ENCODE data around the gene NAGPA.

NAGPA gene

DNA sequence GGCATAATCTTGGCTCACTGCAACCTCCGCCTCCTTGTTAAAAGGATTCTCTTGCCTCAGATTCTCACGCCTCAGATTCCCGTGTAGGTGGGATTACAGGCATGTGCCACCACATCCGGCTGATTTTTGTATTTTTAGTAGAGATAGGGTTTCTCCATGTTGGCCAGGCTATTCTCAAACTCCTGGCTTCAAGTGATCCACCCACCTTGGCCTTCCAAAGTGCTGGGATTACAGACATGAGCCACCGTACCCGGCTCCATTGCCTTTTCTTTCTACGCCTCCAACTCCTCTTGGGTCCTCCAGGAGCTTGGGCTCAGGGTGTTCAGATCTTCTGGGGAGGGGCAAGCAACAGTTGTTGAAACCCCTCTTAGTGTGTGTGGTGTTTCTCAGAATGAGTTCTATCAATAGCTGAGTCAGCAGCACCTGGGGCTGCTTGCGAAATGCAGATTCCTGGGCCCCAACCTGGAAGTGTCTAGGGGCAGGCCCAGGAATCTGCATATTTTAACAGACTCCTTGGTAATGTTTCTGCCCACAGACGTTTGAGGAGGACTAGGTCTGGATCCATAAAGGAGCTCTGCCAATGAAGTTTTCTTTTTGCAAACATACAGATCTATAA lies 44.2 kb downstream of the NAGPA start:
- no peaks in the 10 kb centered on the region for H3K9me3 ChIP-seq (ENCODE audit: control insufficient read depth, low read length)
- no peaks in the 10 kb centered on the region for H3K36me3 ChIP-seq (ENCODE audit: control insufficient read depth, insufficient read depth, low read length)
- H3K27me3 ChIP-seq (ENCODE audit: control insufficient read depth, insufficient read depth, low read length), result peaks cover 14% of the 10 kb centered on the region
- H3K4me3 ChIP-seq (ENCODE audit: low read length), result no peak overlapping the region
- H3K9ac ChIP-seq (ENCODE audit: low read length), result no peak overlapping the region
- H3K4me1 ChIP-seq (ENCODE audit: control insufficient read depth, insufficient read depth, low read length), result peaks cover 5% of the 10 kb centered on the region

DNA sequence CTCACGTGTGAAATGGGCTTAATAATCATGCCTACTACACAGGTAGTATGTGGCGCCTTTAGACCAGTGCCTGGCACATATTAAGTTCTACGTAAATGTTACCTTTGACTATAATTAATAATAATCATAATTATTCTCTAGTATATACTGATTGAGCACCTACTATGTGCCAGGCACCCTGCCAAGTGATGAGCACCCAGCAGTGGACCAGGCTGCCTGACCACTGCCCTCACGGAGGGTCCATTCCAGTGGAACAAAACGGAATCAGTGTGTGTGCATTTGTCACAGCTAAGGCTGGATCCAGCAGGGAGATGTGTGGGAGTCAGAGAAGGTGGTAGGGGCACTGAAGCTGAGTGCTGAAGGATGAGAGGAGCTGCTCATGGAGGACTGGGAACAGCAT lies 45.1 kb downstream of the NAGPA start:
- peaks cover 14% of the 10 kb centered on the region for H3K27me3 ChIP-seq (ENCODE audit: control insufficient read depth, insufficient read depth, low read length)

DNA sequence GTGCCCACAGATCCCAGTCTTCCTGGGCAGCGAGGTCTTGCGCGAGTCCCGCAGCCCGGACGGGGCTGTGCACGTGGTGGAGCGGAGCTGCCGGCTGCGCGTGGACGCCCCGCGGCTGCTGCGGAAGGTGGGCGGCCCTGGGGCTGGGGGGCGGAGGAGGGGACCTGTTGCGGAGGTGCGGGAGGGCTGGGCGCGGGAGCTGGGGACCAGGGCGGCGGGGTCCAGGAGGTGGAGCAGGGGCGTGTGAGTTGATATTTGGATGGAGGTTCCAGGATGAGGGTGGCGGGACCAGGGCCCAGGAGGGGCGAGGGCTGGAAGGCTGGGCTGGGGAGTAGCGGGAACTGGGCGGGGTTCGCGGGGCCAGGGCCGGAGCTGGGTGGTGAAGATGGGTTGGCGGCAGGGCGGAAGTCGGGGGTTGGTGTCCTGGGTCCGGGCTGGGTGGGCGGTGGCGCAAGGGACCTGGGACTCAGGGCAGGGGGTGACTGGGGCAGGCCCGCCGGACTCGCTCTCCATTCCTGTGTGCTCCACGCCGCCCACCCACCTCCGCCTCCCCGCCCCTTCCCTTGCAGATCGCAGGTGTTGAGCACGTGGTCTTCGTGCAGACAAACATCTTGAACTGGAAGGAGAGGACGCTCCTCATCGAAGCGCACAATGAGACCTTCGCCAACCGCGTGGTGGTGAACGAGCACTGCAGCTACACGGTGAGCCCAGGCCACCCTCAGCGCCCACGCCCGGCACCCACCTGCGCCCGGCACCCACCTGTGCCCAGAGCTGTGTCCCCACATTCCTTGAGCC lies 46.0 kb downstream of the NAGPA start:
- no peak overlapping the region for H3K4me3 ChIP-seq (ENCODE audit: low read length)
- peaks cover 14% of the 10 kb centered on the region for H3K27me3 ChIP-seq (ENCODE audit: control insufficient read depth, insufficient read depth, low read length)
- no peaks in the 10 kb centered on the region for H3K36me3 ChIP-seq (ENCODE audit: control insufficient read depth, insufficient read depth, low read length)

More for the DNA sequence above, 45.1 kb downstream of the NAGPA start:
- Histone ChIP-seq H3K4me3 (ENCODE audit: low read length) (no peak overlapping the region), H3K36me3 (ENCODE audit: control insufficient read depth, insufficient read depth, low read length) (no peaks in the 10 kb centered on the region), H3K9ac (ENCODE audit: low read length) (no peak overlapping the region), H3K4me1 (ENCODE audit: control insufficient read depth, insufficient read depth, low read length) (peaks cover 5% of the 10 kb centered on the region), H3K9me3 (ENCODE audit: control insufficient read depth, low read length) (no peaks in the 10 kb centered on the region)

DNA sequence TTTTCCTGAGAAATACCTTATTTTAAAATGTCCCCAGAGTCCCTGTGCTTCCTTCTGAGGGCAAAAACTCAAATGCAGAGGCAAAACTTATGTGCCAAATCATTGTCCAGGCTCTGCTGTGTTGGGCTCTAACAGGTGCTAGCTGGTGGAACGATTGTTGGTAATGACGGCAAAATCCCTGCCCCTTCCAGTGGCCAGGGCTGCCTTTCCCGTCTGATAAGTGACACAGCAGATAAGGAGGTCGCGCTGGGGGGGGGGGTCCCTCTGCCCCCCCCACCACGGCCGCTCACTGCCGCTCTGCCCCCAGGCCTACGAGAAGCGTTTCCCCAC lies 46.5 kb downstream of the NAGPA start:
- no peak overlapping the region for H3K4me3 ChIP-seq (ENCODE audit: low read length)
- H3K36me3 ChIP-seq (ENCODE audit: control insufficient read depth, insufficient read depth, low read length), result no peaks in the 10 kb centered on the region
- H3K27me3 ChIP-seq (ENCODE audit: control insufficient read depth, insufficient read depth, low read length), result peaks cover 14% of the 10 kb centered on the region
- H3K9ac ChIP-seq (ENCODE audit: low read length), result no peak overlapping the region
- H3K4me1 ChIP-seq (ENCODE audit: control insufficient read depth, insufficient read depth, low read length), result peaks cover 5% of the 10 kb centered on the region
- H3K9me3 ChIP-seq (ENCODE audit: control insufficient read depth, low read length), result no peaks in the 10 kb centered on the region

More for the DNA sequence above, 46.0 kb downstream of the NAGPA start:
- Histone ChIP-seq H3K4me1 (ENCODE audit: control insufficient read depth, insufficient read depth, low read length) (peaks cover 5% of the 10 kb centered on the region), H3K9ac (ENCODE audit: low read length) (no peak overlapping the region), H3K9me3 (ENCODE audit: control insufficient read depth, low read length) (no peaks in the 10 kb centered on the region)

DNA sequence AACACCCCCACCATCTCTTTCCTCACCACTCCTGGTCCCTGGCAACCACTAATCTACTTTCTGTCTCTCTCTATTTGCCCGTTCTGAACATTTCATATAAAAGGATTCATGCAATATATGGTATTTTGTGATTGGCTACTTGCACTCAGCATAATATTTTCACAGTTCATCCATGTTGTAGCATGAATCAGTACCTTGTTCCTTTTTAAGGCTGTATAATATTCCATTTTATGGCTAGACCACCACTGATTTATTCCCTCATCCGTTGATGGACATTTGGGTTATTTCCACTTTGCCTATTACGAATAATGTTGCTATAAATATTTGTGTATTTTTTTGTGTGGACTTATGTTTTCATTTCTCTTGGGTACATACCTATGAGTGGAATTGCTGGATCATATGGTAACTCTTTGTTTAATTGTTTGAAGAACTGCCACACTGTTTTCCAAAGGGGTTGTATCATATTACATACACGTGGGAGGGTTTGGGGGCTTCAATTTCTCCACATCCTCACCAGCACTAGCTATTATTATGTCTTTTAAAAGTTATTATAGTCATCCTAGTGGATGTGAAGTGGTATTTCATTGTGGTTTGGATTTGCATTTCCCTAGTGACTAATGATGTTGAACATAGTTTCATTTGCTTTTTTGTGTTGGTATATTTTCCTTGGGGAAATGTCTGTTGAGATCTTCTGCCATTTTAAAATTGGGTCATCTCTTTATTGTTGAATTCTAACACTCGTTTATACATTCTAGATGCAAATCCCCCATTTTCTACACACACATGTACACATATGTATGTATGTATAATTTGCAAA lies 49.4 kb downstream of the NAGPA start:
- H3K27me3 ChIP-seq (ENCODE audit: control insufficient read depth, insufficient read depth, low read length), result peaks cover 14% of the 10 kb centered on the region
- peaks cover 5% of the 10 kb centered on the region for H3K4me1 ChIP-seq (ENCODE audit: control insufficient read depth, insufficient read depth, low read length)
- H3K36me3 ChIP-seq (ENCODE audit: control insufficient read depth, insufficient read depth, low read length), result no peaks in the 10 kb centered on the region
- H3K4me3 ChIP-seq (ENCODE audit: low read length), result no peak overlapping the region
- no peaks in the 10 kb centered on the region for H3K9me3 ChIP-seq (ENCODE audit: control insufficient read depth, low read length)
- H3K9ac ChIP-seq (ENCODE audit: low read length), result no peak overlapping the region

DNA sequence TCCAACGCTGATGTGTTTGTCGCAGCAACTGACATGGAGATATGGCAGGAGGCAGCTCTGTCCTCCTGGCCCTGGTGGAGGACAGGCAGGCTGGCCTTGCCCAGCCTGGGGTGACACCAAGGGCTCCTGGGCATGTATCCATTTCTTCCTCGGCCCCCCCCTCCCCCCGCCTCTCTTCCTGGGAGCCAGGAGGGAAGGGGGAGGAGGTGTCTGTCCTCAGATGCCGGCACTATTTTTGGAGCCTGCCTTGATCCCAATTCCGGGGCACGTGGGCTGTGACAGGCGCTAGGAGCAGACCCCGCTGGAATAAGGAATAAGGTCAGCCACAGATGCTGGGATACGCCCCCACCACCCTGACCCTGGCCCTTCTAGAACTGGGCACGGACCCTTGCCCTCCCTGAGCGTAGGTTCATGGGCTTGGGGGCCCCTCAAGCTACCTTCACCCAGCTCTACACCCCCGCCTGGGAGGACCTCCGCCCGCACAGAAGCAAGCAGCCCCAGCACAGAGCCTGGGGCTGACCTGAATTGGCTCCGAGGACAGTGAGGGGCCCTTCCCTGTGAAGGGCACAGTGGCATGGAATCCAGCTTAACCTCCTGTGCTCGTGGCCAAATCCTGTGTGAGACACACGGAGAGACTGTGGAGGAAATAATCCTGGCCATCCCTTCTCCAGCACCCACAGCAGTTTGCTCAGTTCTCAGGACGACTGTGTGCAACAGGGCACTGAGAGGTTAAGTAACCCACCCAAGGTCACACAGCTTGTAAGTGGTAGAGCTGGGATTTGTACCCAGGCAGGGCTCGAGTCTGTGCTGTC lies 51.5 kb downstream of the NAGPA start:
- peaks cover 2% of the 10 kb centered on the region for H3K27me3 ChIP-seq (ENCODE audit: control insufficient read depth, insufficient read depth, low read length)
- no peak overlapping the region for H3K9ac ChIP-seq (ENCODE audit: low read length)
- no peaks in the 10 kb centered on the region for H3K9me3 ChIP-seq (ENCODE audit: control insufficient read depth, low read length)
- no peak overlapping the region for H3K4me3 ChIP-seq (ENCODE audit: low read length)
- no peaks in the 10 kb centered on the region for H3K36me3 ChIP-seq (ENCODE audit: control insufficient read depth, insufficient read depth, low read length)
- peaks cover 3% of the 10 kb centered on the region for H3K4me1 ChIP-seq (ENCODE audit: control insufficient read depth, insufficient read depth, low read length)

DNA sequence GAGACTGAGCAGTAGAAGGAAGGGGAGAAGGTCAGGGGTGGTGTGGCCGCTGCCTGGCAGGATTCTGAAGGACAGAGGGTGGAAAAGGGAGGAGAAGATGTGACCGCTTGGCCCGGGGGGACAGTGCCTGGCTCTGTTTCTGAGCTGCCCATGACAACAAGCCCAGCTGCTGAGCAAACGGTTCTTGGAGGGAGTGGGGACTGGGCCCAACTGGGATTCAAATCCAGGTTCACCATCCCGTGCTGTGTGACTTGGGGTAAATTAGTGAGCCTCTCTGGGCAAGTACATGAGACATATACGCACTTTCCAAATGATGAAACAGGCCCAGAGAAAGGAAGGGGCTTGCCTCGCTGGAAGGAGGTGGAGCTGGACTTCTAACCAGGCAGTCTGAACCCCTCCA lies 52.3 kb downstream of the NAGPA start:
- no peaks in the 10 kb centered on the region for H3K36me3 ChIP-seq (ENCODE audit: control insufficient read depth, insufficient read depth, low read length)
- no peaks in the 10 kb centered on the region for H3K9me3 ChIP-seq (ENCODE audit: control insufficient read depth, low read length)
- no peak overlapping the region for H3K9ac ChIP-seq (ENCODE audit: low read length)
- no peaks in the 10 kb centered on the region for H3K27me3 ChIP-seq (ENCODE audit: control insufficient read depth, insufficient read depth, low read length)
- peaks cover 4% of the 10 kb centered on the region for H3K4me1 ChIP-seq (ENCODE audit: control insufficient read depth, insufficient read depth, low read length)
- no peak overlapping the region for H3K4me3 ChIP-seq (ENCODE audit: low read length)

DNA sequence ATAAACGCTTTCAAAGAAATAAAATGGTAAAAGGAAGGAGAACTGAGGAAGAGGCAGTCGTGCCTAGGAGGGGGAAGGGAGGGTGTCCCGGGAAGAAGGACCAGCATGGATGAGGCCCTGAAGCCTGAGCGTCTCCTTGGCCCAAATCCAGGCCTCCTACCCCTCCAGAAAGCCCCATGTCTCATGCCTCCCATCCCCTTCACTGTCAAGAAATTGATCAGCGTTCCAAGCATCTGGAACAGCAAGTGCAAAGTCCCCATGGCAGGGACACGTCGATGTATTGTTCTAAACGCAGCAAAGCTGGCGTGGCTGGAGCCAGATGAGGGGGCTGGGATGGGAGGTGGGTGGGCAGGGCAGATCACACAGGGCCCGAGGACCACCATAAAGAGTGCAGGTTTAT lies 53.0 kb downstream of the NAGPA start:
- H3K27me3 ChIP-seq (ENCODE audit: control insufficient read depth, insufficient read depth, low read length), result no peaks in the 10 kb centered on the region
- H3K4me1 ChIP-seq (ENCODE audit: control insufficient read depth, insufficient read depth, low read length), result peaks cover 8% of the 10 kb centered on the region
- no peak overlapping the region for H3K4me3 ChIP-seq (ENCODE audit: low read length)
- no peaks in the 10 kb centered on the region for H3K36me3 ChIP-seq (ENCODE audit: control insufficient read depth, insufficient read depth, low read length)
- no peak overlapping the region for H3K9ac ChIP-seq (ENCODE audit: low read length)
- no peaks in the 10 kb centered on the region for H3K9me3 ChIP-seq (ENCODE audit: control insufficient read depth, low read length)

DNA sequence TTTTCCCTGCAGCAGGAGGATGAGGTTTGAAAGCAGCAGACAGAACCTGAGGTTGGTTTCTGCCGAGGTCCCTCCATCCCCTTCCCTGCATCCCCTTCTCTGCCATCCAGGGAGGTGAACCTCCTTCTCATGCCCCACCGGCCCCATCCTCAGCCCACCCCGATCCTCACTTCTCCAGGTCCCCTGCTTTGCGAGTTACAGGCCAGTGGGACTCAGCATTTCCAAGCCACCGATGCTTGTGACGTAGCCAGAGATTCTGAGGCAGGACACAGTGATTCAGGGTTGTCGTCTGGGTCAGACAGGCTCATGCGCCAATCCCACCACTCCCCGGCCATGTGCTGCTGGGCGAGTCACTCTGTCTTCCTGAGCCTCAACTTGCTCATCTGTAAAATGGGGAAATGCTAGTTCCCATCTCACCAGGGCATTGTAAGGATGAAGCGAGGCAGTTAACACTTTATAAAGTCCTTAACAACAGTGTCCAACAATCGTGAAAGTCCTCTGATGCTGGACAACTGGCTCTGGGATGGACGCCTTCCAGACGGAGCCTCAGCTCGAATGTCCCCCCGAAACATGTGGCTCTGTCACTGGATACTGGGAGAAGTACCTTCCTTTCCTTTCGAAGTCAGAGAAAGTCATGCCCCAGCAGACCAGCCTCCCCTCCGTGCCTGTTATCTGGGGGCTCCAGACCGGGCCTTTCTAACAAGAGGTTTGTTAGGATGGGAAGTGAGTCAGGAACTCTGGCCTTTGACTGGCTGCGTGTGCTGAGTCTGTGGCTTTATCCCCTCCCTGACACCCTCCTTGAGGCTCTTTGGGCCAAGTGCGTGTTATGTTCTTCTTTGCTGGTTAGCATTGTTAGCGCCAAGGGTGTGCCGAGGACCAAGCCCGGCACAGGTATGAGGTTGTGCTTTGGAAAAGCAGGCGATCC lies 53.7 kb downstream of the NAGPA start:
- H3K36me3 ChIP-seq (ENCODE audit: control insufficient read depth, insufficient read depth, low read length), result no peaks in the 10 kb centered on the region
- no peaks in the 10 kb centered on the region for H3K9me3 ChIP-seq (ENCODE audit: control insufficient read depth, low read length)
- peaks cover 8% of the 10 kb centered on the region for H3K4me1 ChIP-seq (ENCODE audit: control insufficient read depth, insufficient read depth, low read length)
- no peaks in the 10 kb centered on the region for H3K27me3 ChIP-seq (ENCODE audit: control insufficient read depth, insufficient read depth, low read length)
- H3K9ac ChIP-seq (ENCODE audit: low read length), result no peak overlapping the region
- no peak overlapping the region for H3K4me3 ChIP-seq (ENCODE audit: low read length)

DNA sequence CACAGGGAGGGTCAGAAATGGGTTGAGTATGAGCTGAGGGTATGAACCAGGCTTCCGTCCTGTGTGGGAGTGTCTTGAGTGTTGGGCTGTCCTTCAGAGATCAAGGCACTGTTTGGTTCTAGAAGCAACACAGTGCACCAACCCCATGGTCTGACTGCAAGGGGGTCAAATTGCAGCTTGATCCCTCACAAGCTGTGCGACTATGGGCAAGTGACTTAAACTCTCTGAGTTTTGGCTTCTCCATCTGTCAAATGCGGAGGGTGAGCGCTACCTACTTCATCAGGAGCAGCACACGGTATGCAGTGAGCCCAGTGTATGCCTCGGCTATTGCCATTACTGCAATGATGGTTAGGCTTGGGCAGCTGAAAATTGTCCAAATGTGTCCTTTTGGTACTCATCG lies 54.6 kb downstream of the NAGPA start:
- Histone ChIP-seq H3K9ac (ENCODE audit: low read length) (no peak overlapping the region), H3K27me3 (ENCODE audit: control insufficient read depth, insufficient read depth, low read length) (no peaks in the 10 kb centered on the region), H3K36me3 (ENCODE audit: control insufficient read depth, insufficient read depth, low read length) (no peaks in the 10 kb centered on the region), H3K4me3 (ENCODE audit: low read length) (no peak overlapping the region), H3K9me3 (ENCODE audit: control insufficient read depth, low read length) (no peaks in the 10 kb centered on the region), H3K4me1 (ENCODE audit: control insufficient read depth, insufficient read depth, low read length) (peaks cover 8% of the 10 kb centered on the region)

DNA sequence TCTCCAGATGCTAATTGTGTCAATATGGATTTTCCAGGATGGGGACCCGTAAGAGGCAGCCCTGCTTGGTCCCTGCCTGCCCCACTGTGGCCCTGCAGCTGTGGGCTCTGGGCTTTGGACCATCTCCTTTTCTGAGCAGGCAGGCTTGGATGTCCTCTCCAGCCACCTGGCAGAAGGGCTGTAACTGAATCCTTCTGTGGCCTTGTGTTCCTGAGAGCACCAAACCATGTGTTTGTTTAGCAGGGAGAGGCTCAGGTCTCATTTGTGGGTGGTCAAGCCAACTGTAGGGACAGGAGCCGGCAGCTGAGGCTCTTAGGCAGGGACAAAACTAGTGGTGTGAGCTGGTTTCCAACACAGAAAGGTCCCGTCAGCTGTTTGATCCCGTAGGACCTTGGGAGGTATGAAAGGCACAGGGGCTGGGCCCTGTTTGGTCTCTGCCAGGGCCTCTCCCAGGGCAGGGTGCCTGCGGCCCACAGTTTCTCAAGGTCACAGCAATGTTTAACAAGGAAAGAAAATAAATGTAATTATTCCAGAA lies 57.1 kb downstream of the NAGPA start:
- no peak overlapping the region for H3K4me3 ChIP-seq (ENCODE audit: low read length)
- no peaks in the 10 kb centered on the region for H3K36me3 ChIP-seq (ENCODE audit: control insufficient read depth, insufficient read depth, low read length)
- no peaks in the 10 kb centered on the region for H3K27me3 ChIP-seq (ENCODE audit: control insufficient read depth, insufficient read depth, low read length)
- H3K4me1 ChIP-seq (ENCODE audit: control insufficient read depth, insufficient read depth, low read length), result peaks cover 8% of the 10 kb centered on the region
- H3K9me3 ChIP-seq (ENCODE audit: control insufficient read depth, low read length), result no peaks in the 10 kb centered on the region
- H3K9ac ChIP-seq (ENCODE audit: low read length), result no peak overlapping the region

Measured in mucosa of stomach (tissue), 1 donor.